ENCODE measurements around the gene UBE2G2. TPM values are rescaled to one million over a fixed set of nuclear protein-coding genes. Genes with fewer than 3 reads are reported as not detected.
A peak's percentile ranks its signal among the peaks of the same experiment; 100 is the strongest.

Gene UBE2G2
- total and polyA plus RNA-seq, 11 donors, result 44.3 to 84.4 (median 63.3) TPM

DNA sequence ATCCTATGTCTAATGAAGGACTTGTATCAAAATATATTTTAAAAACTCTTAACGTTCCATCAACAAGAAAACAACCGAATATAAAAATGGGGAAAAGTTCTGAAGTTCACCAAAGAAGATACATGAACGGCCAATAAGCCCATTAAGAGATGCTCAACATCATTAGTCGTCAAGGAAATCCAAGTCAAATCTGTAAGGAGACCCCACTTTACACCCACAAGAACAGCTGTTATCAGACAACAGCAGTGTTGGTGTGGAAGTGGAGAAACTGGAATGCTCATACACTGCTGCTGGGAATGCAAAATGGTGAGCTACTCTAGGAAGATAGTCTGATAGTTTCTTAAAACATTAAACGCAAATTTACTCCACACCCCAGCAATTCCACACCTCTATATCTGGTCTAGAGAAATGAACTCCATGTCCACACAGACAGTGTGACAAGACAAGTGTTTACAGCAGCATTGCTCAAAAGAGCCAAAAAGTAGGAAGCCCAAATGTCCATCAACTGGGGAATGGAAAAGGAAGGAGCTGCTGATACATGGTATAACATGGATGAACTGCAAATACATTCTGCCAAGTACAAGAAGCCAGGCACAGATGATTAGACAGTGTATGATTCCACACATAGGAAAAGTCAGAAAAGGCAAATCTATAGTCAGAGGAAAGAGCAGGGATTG is 18.5 kb downstream of the UBE2G2 start:
- TF ChIP-seq, protein P1, sequence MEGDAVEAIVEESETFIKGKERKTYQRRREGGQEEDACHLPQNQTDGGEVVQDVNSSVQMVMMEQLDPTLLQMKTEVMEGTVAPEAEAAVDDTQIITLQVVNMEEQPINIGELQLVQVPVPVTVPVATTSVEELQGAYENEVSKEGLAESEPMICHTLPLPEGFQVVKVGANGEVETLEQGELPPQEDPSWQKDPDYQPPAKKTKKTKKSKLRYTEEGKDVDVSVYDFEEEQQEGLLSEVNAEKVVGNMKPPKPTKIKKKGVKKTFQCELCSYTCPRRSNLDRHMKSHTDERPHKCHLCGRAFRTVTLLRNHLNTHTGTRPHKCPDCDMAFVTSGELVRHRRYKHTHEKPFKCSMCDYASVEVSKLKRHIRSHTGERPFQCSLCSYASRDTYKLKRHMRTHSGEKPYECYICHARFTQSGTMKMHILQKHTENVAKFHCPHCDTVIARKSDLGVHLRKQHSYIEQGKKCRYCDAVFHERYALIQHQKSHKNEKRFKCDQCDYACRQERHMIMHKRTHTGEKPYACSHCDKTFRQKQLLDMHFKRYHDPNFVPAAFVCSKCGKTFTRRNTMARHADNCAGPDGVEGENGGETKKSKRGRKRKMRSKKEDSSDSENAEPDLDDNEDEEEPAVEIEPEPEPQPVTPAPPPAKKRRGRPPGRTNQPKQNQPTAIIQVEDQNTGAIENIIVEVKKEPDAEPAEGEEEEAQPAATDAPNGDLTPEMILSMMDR (IDR thresholded peaks at IDR 0.05), result no peak
- TF ChIP-seq POLR2A (IDR thresholded peaks at IDR 0.05), result no peak
- 83 to 99% (median 88%) methylated on average over 5 of the region's 5 CpGs for WGBS, 4 donors
- H3K4me1 ChIP-seq, result peaks cover 0 to 20% (median 0%) of the 10 kb centered on the region in 12 donors
- DNase-seq (no peak), ATAC-seq (no peak)
- intact Hi-C loops (cut with DNase I), result no loop called here
- H3K9me3 ChIP-seq, result no peaks in the 10 kb centered on the region
- H3K4me3 ChIP-seq, result no peak overlapping the region
- no peaks in the 10 kb centered on the region for H3K27me3 ChIP-seq
- peaks cover 0 to 38% (median 20%) of the 10 kb centered on the region in 9 donors for H3K36me3 ChIP-seq
- no peak overlapping the region for H3K27ac ChIP-seq

DNA sequence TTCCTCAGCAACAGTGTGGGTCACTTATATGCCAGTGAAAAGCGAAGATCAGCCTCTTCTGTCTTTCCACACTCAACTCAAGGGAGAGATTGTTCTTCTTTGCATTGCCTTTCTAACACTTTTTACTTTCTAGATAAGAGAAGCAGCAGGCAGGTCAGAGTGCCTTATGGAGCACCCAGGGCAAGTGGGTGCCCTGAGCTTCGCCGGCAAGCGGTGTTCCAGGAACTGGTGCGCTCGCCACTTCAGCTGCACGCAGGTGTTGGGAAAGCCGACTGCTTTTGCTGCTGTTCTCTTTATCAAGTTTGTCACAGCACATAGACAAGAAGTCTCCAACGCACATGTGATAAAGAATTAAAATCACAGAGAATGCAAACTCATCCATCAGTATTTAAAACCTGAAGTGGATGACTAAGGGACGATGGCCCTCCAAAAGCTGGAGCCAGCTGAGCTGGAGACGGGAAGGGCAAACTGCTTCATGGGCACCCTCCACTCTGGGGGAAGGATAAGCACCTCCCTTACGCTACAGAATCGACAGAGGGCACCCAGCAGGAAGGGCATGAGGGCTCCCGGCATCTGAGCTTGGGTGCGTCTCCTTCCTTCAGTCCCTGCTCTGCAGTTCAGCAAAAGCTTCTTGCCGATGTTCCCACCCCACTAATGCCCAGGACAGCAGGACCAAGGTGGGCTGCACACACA is 20.7 kb downstream of the UBE2G2 start:
- TF ChIP-seq, protein P1 (IDR thresholded peaks at IDR 0.05), result no peak
- TF ChIP-seq POLR2A (IDR thresholded peaks at IDR 0.05), result no peak
- Histone ChIP-seq H3K27ac (no peak overlapping the region), H3K27me3 (no peaks in the 10 kb centered on the region), H3K4me3 (no peak overlapping the region), H3K9me3 (no peaks in the 10 kb centered on the region), H3K4me1 (peaks cover 0 to 18% (median 0%) of the 10 kb centered on the region in 12 donors), H3K36me3 (peaks cover 0 to 52% (median 28%) of the 10 kb centered on the region in 9 donors)
- 81 to 89% (median 87%) methylated on average over 15 to 16 of the region's 16 CpGs for WGBS, 4 donors
- ATAC-seq, result peak in 2 of 4 donors; percentile 24 to 35
- DNase-seq, result no peak
- intact Hi-C loops (cut with DNase I), result no loop called here

DNA sequence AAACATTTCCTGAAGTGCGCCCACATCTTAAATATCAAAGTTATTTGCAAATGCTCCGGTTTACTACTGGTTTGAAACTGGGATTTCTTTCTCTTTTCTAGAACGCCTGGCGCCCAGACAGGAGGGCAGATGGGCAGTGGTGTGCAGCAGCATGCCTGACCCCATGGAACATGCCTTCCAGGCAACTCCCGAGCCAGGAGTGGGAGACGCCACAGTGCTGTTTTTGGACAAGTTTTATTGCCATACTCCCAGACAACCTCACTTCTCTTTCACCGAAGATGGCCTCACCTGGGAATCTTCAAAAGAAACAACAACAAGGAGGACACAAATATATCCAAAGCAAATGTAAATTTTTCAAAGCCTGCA is 21.5 kb downstream of the UBE2G2 start:
- Histone ChIP-seq H3K27ac (no peak overlapping the region), H3K4me3 (no peak overlapping the region), H3K27me3 (no peaks in the 10 kb centered on the region), H3K36me3 (peaks cover 0 to 52% (median 34%) of the 10 kb centered on the region in 9 donors), H3K9me3 (no peaks in the 10 kb centered on the region), H3K4me1 (peaks cover 0 to 12% (median 0%) of the 10 kb centered on the region in 12 donors)
- intact Hi-C loops (cut with DNase I), result no loop called here
- no peak for DNase-seq
- no peak for TF ChIP-seq POLR2A (IDR thresholded peaks at IDR 0.05)
- TF ChIP-seq, protein P1 (IDR thresholded peaks at IDR 0.05), result no peak
- no peak for ATAC-seq
- WGBS, 4 donors, result 87 to 91% (median 90%) methylated on average over 7 of the region's 7 CpGs

DNA sequence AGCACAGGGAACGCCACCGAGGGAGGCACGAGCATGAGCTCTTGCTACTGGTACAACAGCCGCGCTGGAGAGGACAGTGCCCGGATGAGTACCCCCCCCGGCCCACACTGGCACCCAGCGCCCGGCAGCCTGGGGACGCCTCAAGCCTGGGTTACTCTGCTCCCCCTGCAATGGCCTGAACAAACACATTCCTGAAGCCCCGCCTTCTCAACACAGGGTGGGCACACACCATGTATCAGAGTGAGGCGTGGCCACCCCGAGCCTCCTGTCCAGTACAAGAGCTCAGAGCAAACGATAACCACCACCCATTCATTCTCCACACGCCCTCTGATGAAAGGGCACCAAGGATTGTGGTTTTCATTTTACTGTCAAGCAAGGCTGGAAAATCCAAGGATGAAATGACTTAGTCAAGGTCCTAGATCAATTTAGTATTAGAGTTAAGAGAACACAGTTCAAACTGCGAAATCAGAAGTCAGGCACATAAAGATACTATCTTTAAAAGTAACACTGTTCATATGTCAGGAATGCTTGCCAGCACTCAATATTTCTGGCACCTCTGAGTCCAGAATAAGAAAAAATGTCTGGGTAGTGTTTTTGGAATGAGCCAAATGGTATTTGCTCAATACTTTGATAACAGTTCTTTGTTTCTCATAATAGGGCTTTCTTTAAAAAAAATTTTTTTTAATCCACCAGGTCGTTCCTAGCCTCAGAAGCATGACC is 22.0 kb downstream of the UBE2G2 start:
- H3K36me3 ChIP-seq, result peaks cover 0 to 57% (median 40%) of the 10 kb centered on the region in 9 donors
- H3K27me3 ChIP-seq, result no peaks in the 10 kb centered on the region
- no peak for TF ChIP-seq POLR2A (IDR thresholded peaks at IDR 0.05)
- TF ChIP-seq, protein P1 (IDR thresholded peaks at IDR 0.05), result no peak
- no peaks in the 10 kb centered on the region for H3K9me3 ChIP-seq
- WGBS, 4 donors, result 79 to 89% (median 85%) methylated on average over 12 to 17 of the region's 17 CpGs
- peaks cover 0 to 12% (median 0%) of the 10 kb centered on the region in 12 donors for H3K4me1 ChIP-seq
- ATAC-seq, result peak in 2 of 4 donors; percentile 32 to 51
- DNase-seq, result no peak
- no peak overlapping the region for H3K4me3 ChIP-seq
- H3K27ac ChIP-seq, result no peak overlapping the region
- intact Hi-C loops (cut with DNase I), result no loop called here

Measured in heart left ventricle (tissue), 16 donors.